ENCODE results near the gene DEPDC5.

GRCh38 chr22:31730344-31730711 is 23.5 kb upstream of the DEPDC5 start:
- no peak for TF ChIP-seq CTCF (IDR thresholded peaks at IDR 0.05)
- TF ChIP-seq POLR2A (IDR thresholded peaks at IDR 0.05) = no peak
- TF ChIP-seq EP300 (IDR thresholded peaks at IDR 0.05) = no peak

Data from tibial nerve (tissue), 4 donors.